Measurements from ENCODE around the gene CHRNB4.
"Not testable (repeated sequence)": the region's sequence is repeated elsewhere in the genome, so short reads cannot be mapped to it uniquely, and the experiment has no call there.

CHRNB4 gene, protein sequence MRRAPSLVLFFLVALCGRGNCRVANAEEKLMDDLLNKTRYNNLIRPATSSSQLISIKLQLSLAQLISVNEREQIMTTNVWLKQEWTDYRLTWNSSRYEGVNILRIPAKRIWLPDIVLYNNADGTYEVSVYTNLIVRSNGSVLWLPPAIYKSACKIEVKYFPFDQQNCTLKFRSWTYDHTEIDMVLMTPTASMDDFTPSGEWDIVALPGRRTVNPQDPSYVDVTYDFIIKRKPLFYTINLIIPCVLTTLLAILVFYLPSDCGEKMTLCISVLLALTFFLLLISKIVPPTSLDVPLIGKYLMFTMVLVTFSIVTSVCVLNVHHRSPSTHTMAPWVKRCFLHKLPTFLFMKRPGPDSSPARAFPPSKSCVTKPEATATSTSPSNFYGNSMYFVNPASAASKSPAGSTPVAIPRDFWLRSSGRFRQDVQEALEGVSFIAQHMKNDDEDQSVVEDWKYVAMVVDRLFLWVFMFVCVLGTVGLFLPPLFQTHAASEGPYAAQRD

DNA sequence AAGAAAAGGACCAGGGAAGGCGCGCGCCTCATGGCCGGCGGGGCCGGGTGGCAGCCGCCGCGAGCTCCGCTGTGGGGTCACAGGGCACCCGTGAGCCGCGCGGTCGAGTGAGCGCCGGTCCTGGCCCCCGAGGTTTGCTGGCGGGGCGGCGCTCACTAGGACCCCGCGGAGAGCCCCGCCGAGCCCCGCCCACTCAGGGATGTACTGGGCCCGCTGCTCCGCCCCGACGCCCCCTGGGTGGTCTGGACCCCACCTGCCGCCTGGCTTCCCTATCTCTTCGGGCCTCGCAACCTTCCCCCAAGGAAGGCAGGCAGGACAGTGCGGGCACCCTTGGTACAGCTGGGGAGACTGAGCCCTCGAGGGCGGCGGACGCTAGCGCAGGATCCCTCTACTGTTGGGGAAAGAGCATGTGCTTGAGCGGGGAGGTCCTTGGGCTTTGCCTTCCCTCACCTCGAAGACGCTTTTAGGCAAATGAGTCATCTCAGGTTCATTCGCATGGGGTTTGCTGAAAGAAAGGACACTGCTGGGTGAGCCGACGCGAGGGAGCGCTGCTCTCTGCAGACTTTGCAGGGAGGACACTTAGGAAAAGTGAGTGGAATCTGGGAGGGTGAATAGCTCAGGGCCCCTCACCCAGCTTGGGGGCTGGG, at the start of gene CHRNB4:
Gene CHRNB4, minus strand, starts transcription at position 109 of the 647 bp plus-strand sequence. Its CDS starts 77 bp downstream, at position 32.
- no peak for DNase-seq (ENCODE audit: low read depth in 2 of 2)

DNA sequence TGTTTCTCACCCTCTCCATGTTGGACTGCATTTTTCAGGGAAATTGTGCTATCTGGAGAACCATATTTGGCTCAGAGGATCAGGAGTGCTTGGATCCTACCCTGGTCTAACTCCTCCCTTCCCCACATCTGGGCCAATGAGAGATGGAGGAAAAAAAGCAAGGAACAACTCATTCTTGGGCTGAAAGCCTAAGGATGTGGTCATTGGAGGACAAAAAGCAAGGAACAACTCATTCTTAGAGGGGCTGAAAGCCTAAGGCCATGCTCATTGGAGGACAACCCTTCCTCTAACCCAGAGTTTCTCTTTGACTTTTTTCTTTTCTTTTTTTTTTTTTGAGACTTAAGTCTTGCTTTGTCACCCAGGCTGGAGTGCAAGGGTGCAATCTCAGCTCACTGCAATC, 48.6 kb upstream of the CHRNB4 start:
- no peak for DNase-seq (ENCODE audit: low read depth in 2 of 2)

DNA sequence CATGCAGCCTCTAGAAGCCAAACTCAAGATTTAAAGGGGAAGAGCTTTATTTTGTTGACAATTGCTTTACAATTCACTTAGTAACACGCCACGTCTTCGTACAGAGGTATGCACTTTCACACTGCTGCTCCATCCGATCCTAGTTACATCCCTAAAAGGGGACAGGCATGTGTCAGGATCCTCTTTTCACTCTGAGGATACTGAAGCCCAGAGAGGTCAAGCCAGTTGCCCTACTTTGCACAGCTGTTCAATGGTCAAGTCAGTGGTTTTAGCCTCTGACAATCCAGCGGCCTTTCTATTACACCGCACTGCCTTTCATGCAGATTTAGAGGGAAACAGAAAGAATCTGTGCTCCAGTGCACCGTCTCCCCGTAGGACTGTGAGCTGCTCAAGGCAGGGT, 44.9 kb upstream of the CHRNB4 start:
- no peak for DNase-seq (ENCODE audit: low read depth in 2 of 2)

DNA sequence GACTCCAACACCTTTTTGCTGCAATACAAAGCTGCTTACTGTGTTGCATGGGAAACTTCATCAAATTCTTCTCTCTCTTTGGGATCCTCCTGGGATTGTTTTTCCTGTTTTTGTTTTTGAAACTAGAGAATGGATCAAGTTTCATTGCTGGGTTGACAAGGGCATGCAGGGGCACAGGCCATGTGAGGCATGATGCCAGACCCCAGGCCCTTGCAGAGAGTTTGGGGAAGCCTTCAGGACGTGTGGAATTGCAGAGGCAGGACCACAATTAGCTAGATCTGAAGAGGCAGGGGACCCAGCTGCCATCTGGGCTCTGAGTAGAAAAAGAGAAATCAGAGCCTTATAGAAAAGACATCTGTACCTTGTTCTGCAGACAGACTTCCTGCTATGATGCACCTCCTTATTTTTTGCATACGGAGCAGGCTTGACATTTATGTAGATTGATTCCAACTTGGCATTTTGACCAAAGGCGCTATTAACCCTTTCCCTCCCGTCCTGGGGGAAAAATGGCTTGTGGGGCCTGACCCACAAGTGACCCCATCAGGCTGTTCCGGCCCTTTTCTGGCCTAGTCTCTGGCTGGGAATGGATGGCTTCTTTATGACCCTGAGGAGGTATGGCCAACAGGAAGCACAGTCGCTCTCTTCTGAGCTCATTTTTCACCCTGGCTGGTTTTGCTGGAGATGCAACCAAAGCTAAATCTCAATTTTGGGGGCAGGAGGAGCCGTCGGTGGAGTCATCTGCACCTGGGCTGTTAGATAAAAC, 44.3 kb upstream of the CHRNB4 start:
- DNase-seq (ENCODE audit: low read depth in 2 of 2) = no peak

DNA sequence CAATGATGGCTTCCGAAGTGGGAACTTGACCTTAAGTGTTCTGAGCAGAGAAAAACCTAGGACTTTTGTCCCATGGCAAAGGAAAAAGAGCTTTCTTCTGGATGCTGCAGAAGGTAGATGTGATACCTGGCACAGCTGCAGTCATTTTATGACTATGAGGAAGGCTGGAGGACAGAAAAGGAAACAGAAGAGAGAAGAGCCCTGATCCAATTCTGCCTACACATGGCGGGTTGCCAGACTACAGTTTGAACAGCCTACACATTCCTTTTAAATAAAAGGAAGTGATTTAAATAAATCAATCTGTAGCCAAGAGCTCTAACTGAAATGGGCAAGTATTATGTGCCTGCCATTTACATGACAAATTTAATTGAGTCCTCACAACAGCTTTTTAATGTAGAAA, 43.6 kb upstream of the CHRNB4 start:
- DNase-seq (ENCODE audit: low read depth in 2 of 2) = no peak

DNA sequence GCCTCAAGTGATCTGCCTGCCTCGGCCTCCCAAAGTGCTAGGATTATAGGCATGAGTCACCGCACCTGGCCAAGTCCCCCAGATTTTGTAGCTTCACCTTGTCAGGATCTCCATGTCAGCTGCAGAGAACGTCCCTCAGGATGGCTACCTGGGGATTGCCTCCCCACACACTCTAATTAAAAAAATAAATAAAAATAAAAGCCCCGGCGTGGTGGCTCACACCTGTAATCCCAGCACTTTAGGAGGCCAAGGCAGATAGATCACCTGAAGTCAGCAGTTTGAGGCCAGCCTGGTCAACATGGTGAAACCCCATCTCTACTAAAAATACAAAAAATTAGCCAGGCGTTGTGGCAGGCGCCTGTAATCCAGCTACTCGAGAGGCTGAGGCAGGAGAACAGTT, 42.6 kb upstream of the CHRNB4 start:
- not testable (repeated sequence) for DNase-seq (ENCODE audit: low read depth in 2 of 2)

DNA sequence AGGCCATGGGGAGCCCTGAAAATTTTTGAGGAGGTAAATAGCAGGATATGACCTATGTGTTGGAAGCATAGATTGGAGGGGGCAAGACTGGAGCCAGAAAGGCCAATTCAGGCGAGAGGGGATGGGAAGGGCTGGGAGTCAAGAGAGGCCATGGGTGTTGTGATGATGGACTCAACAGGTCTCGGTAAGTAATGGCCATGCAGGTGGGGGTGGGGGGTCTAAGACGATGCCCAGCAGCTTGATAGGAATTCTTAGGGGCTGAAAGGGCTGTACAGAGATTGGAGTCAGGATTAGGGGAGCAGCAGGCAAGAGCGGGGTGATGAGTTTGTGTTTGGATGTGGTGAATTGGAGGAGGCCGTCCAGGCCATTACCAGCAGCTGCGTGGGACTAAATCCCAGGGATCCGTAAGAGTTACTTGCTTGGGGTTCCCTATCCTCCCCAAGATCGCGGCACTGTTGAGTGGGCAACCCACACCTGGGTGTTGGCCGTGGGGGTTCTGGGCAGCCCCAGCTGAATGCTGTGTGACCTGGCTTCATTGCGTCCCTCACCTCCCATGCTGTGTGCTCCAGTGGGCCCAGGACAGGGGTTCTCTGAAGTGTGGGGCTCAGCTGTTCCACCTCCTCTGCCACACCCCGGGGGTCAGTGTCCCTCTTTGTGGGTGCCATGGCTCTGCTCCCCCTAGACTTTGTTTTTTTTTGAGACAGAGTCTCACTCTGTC, 41.8 kb upstream of the CHRNB4 start:
- DNase-seq (ENCODE audit: low read depth in 2 of 2) = no peak

DNA sequence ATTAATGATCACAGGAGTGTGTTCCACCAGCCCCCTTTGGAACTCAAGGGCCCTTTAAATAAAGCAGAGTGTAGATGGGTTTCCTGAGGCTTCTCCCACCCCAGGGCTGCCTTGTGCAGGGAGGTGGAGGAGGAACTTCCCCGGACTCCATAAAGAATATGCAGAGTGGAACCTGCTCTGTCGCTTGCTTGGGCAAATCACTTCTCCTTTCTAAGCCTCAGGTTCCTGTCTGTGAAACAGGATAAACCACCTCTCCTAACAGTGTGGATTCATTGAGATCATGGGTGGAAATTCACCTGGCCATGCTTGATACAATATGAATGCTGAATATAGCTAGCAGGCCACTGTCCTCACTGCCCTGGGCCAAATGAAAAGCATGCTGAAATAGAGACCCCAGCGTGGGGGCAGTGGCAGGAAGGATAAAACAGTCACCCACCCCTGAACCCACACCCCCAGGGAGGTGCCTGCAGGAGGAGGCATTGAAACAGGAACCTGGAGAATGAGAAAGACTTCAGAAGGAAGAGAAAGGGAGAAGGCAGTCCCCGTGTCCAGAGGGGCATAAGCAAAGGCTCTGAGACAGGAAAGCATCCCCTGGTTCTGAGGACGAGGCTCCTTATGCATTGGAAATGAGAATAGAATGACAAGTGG, 41.1 kb upstream of the CHRNB4 start:
- DNase-seq (ENCODE audit: low read depth in 2 of 2) = no peak

DNA sequence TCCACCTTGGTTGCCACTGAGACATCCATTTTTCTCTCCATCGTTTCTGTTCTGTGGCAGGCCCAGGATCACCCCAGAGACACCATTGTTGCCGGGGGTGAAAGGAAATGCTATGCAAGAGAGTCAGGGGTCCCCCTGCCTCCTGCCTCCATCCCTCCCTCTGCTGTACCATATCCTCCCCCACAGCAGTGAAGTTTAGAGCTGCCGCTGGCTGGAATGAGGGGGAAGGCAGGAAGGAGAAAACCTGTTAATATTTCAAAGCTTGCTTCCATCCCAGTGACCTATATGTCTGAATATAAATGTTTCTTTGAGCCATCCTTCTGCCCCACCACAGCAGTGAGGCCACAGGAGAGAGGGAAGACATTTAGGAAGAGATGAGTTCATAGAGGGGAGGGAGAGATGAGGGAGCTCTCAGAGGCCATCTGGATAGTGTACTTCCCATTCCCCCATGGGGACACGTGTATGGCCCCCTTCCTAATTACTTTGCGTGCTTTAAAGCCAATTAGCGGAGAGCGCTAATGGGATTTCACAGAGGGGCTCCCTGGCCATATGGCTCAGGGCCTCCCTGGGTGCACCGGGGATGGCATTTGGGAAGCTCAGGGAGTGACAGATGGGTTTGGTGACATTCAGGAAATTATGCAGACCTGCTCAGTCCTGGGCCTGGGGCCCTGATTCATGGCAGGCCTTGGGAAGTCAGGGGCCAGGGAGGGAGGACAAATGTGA, 40.4 kb upstream of the CHRNB4 start:
- DNase-seq (ENCODE audit: low read depth in 2 of 2) = no peak

DNA sequence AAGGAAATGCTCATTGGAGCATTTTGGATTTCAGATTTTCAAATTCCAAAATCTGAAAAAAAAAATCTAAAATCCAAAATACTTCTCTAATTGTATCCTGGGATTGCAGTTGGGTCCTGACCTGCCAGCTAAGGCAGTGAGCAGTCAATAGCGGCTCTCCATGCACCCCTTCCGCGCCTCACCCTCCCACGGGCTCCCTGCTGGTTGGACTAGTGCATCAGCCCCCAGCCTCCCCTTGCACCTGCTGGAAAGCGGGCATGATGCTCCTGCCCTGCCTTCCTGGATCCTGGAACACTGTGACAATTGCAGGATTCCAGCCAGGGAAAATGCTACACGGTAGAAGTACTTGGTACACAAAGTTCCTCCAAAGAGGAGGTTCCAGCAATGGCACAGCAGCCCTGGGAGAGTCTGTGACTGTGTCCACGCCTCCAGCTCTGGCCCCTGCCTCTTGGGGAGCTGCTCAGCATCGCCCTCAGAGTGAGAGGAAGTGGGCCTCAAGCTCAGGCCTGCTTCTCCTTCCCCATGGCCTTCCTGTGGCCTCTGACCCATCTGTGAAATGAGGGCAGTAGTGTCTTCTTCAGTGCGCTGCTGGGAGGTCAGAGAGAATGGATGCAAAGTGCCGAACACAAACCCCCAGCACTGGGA, 39.5 kb upstream of the CHRNB4 start:
- DNase-seq (ENCODE audit: low read depth in 2 of 2) = no peak

DNA sequence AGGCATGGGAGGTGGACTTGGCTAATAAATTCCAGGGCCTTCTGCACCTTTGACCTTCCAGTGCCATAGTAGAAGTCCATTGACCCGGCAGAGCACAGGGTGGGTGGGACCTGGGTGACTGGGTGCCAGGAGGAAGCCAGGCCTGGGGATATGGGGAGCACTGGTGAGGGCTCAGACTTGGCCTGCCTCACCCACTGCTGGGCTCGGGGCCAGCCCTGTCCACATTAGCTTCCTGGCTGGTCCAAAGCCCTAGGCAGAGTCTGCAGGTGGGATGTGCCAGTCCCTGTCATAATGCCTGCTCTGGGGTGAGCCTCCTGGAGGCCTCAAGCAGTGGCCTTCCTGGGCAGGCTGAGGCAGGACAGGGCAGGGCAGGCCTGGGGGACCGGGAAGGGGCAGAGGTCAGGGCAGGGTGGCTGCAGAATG, 38.1 kb upstream of the CHRNB4 start:
- no peak for DNase-seq (ENCODE audit: low read depth in 2 of 2)

DNA sequence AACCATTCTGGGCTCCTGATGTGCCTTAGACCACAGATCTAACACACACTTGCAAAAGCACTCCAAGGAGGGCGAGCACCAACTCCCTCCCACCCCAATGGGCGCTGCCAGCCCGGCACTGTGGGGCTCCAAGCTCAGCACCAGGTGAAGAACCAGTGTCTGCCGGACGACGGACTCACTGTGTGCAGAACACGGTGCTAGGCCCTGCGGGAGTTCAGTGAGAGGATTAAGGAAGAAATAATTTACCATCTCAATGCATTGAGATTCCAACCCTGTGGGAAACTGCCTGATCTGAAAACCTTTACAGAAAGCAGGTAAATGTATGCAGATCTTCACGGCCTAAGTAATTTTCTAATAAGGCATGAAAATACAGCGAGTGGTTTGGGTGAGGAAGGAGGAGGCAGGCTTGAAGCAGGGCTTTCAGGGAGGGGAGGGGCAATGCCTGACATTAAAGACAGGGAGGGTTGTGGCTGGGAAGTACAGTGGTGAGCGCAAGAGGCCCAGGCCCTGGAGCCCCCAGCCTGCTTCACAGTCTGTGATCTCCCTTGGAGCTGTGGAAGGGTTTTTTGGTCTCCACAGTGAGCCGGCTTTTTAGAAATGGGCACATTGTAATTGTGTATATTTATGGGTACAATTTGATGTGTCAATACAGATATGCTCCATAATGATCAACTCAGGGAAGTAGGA, 35.6 kb upstream of the CHRNB4 start:
- no peak for DNase-seq (ENCODE audit: low read depth in 2 of 2)

DNA sequence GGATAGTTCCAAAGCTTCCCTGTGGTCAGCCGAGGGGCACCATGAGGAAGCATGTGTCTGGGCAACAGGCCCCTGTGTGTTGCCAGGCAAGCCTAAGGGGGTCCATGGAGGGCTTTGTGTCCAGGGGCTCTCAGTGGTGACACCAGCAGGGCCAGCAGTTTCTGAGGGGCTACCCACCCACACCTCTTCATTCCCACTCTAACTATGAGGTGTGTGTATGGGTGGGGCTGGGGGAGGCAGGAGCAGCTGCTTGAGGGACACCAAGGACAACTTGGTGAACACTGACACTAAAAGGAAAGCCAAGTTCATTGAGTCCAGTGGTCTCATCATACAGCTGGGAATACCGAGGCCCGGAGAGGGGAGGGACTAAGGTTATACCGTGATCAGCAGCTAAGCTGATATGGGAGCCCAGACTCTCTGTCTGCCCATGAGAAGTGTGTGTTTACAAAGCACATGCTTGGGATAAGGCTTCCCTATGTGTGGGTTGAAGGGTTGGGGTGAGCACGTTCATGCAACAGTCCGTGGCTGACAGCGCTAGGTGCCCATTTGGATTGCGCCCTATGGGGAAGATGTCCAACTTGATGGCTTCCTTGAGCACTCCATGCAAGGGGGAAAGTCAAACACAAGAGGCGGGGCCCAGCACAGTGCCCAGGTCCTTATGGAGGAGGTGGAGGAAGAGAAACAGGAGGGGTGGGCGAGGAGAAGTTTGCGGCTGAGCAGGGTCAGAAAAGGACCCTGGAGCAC, 34.8 kb upstream of the CHRNB4 start:
- DNase-seq (ENCODE audit: low read depth in 2 of 2) = no peak

DNA sequence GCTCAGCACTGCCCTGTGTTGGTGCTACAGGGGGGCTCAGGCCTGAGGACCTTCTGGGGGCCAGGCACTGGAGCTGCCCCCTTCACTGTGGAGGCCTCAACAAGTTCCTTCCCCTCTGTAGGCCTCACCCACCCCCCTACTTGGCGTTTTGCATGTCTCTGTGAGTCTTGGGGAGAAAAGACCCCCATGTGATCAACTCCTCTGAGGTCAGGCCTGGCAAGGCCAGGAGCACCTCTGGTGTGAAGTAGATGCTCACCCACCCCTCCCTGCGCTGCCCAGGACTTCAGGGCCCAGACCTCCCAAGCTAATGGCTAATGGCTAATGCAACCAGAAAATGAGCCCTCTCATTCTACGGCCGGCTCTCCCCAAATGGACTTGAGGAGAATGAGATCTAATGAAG, 34.2 kb upstream of the CHRNB4 start:
- no peak for DNase-seq (ENCODE audit: low read depth in 2 of 2)

DNA sequence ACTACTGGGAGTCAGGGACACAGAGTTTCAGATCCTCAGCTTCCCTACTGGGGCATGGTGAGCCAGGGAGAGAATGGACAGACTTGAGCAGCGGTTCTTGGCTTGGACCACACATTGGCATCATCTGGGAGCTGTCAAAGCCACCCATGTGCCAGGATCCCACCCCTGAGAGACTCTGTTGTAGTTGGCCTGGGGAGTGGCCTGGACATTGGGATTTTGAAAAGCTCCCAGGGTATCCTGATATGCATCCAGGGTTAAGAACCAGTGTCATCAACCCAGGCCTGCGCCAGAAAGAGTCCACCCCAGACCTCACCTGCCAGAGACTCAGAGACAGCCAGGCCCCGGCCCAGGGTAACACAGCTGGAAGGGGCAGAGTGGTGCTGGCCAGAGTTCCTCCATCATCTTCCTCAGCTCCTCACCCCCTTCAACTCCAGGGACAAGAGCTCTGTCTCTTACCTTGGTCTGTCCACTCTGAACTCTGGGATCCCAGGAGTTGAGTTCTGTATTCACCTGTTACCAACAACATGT, 33.0 kb upstream of the CHRNB4 start:
- DNase-seq (ENCODE audit: low read depth in 2 of 2) = no peak

DNA sequence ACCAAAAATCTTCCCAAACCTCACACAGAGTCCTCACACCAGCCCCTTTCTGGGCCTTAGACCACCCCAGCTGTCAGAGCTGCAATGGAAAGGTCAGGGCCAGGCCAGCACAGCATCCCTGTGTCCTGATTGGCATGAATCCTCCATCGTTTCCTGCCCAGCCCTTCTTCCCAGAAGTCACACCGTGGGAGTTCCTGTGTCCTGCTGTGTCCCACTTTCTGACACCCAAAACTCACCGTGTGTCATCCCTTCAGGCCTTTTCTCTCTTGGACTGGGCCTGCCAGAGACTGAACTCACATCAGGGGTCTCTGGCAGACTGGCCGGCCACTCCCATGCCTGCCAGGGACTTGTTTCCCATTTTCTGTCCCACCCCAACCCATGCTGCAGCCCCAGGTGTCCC, 32.5 kb upstream of the CHRNB4 start:
- DNase-seq (ENCODE audit: low read depth in 2 of 2) = no peak

DNA sequence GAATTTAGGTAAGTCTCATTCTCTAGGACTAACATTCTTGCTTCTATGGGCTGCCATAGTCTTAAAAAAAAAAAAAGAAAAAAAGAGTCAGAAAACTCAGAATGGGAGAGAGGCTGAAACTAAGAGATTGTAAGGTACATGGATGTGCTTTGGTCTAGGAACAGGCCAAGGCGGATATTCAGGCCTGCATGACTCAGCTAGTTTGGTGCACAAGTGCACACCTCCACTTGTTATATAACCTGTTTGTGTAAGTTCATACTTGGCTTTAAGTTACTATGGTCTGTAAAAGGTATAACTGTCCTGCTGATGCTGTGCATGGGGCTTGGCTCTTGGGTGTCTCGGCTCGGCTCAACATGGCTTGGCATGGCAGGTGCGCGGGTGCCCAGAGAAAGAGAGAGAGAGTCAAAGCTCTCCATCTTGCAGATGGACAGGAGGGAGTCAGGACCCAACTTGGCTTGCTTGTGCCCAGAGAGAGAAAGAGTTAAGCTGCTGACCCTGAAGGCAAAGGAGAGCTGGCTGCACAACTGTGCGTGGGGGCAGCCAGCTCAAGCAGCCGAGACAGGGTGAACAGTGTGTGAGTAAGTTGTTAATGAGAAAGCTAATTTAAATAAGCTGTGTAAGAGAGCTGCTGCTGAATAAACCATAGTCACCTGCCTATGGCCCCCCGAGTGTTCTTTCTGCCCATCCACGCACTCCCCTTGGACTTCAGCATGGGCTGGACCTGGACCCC, 31.4 kb upstream of the CHRNB4 start:
- DNase-seq (ENCODE audit: low read depth in 2 of 2) = no peak
